Uterus (tissue), 2 donors: ENCODE results near the gene NCAPD3.

Experiments used
- CTCF ChIP-seq, 4 experiments: fragments of 200-600 bp in 2 of 4; fragments of 450-650 bp in 2 of 4; sonication (generic) in 2 of 4; IDR thresholded peaks; one replicate each; pipeline ENCODE4 v1.5.1; 2016 to 2019; ENCODE audit warnings: antibody characterized with exemption in 4 of 4, mild to moderate bottlenecking in 2 of 4, moderate library complexity in 1 of 4
- POLR2A ChIP-seq, 2 donors: fragments of 450-650 bp; IDR thresholded peaks; one replicate each; pipeline ENCODE4 v1.6.1; 2016; ENCODE audit warnings: antibody characterized with exemption in 2 of 2, mild to moderate bottlenecking in 1 of 2, moderate library complexity in 1 of 2

DNA sequence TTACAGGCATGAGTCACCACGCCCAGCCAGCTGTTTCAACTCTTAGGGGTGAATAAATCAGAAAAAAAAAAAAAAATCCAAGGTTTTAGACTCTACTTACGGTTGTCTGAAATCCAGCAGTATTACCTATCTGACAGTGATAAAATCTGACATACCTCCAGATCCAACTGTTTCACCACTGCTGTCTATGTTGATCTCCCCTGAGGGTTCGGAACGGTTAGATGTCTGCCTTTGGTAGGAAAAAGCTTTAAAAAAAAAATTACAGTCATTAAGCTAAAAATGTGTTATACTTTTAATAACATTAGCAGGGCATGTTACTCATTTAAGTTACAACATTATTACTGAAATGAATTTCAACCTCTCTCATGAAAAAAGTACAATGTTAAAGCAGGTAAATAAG, 21.1 kb downstream of the NCAPD3 start:
- no peak for TF ChIP-seq CTCF (IDR thresholded peaks at IDR 0.05)
- no peak for TF ChIP-seq POLR2A (IDR thresholded peaks at IDR 0.05)
